ENCODE measurements around the gene REEP6. TPM values are rescaled to one million over a fixed set of nuclear protein-coding genes. Genes with fewer than 3 reads are reported as not detected.

REEP6 gene
- total and polyA plus RNA-seq, 2 of the 4 experiments (the other 2 are of a cell fraction) = 1.3 to 2.2 TPM

- no peak overlapping the region for H2BK120ac ChIP-seq (ENCODE audit: low read depth, low read length)
- H2BK20ac ChIP-seq (ENCODE audit: low read depth, low read length) = no peak overlapping the region
- no peak overlapping the region for H3K56ac ChIP-seq (ENCODE audit: extremely low read depth, insufficient read depth, low read length)
- intact Hi-C loops (cut with micrococcal nuclease) (no loop called here), dilution Hi-C loops (cut with HindIII; ENCODE audit: low sequenced_read_pairs, unreplicated experiment) (no loop called here), in situ Hi-C loops (cut with MboI; ENCODE audit: low sequenced_read_pairs) (no loop called here)
- H3K27me3 ChIP-seq (ENCODE audit: control insufficient read depth, insufficient read depth, low read length) = no peaks in the 10 kb centered on the region
- peaks cover 4% of the 10 kb centered on the region for H4K20me1 ChIP-seq (ENCODE audit: insufficient read depth, low read length)
- H2AFZ ChIP-seq (replicated peaks; ENCODE audit: low read length, poor library complexity) = no peak overlapping the region
- H3K4me3 ChIP-seq (ENCODE audit: insufficient read depth, low read depth, low read length) = no peak overlapping the region
- no peak overlapping the region for H2BK15ac ChIP-seq (ENCODE audit: low read depth, low read length)
- no peak overlapping the region for H2AK9ac ChIP-seq (replicated peaks; ENCODE audit: low read depth, low read length, poor library complexity)
- H3K79me1 ChIP-seq (ENCODE audit: low read depth in 1 of 2, low read length in 2 of 2) = peaks cover 2 to 3% of the 10 kb centered on the region in 2 experiments; a peak in 3 of 4 replicates
- BruUV-seq (replicated peaks) = no TSS peak
- no peaks in the 10 kb centered on the region for H3K9me3 ChIP-seq (ENCODE audit: control insufficient read depth, insufficient read depth, low read length)
- DNase-seq (no peak), ATAC-seq (ENCODE audit: low read depth) (no peak)
- no peak overlapping the region for H3K4ac ChIP-seq (ENCODE audit: low read depth, low read length)
- WGBS, 2 experiments (ENCODE audit: extremely low coverage in 2 of 2, insufficient read length in 1 of 2) = 94% methylated on average over 35 of the region's 77 CpGs; no CpG with 5 or more reads in 1 of the 2 experiments
- H3K18ac ChIP-seq (ENCODE audit: low read depth, low read length) = no peak overlapping the region
- no peak overlapping the region for H2BK5ac ChIP-seq (ENCODE audit: low read depth, low read length, poor library complexity, severe bottlenecking)
- no peak overlapping the region for H4K8ac ChIP-seq (ENCODE audit: low read depth in 2 of 2, low read length in 2 of 2)
- no peak overlapping the region for H3K9ac ChIP-seq (ENCODE audit: low read depth, low read length)
- no peak overlapping the region for H3K27ac ChIP-seq (ENCODE audit: insufficient read depth, low read length)
- no peaks in the 10 kb centered on the region for H3K4me1 ChIP-seq (ENCODE audit: control insufficient read depth, insufficient read depth, low read length)
- no peaks in the 10 kb centered on the region for H3K36me3 ChIP-seq (ENCODE audit: control insufficient read depth, insufficient read depth, low read length)
- H4K91ac ChIP-seq (ENCODE audit: insufficient read depth, low read depth, low read length) = no peak overlapping the region
- CTCF ChIA-PET = no interaction called here
- POLR2A ChIA-PET (ENCODE audit: unreplicated experiment) = no interaction called here
- no peak overlapping the region for H3K14ac ChIP-seq (replicated peaks; ENCODE audit: low read depth, low read length)
- H2AK5ac ChIP-seq (ENCODE audit: low read depth, low read length) = no peak overlapping the region
- H3K9me1 ChIP-seq (ENCODE audit: insufficient read depth, low read length) = no peaks in the 10 kb centered on the region
- H4K5ac ChIP-seq (ENCODE audit: low read depth, low read length) = no peak overlapping the region
- no peak overlapping the region for H3K23ac ChIP-seq (ENCODE audit: low read depth, low read length)
- no peak overlapping the region for H3K4me2 ChIP-seq (ENCODE audit: low read depth, low read length)
- no peak for TF ChIP-seq BHLHE40 (IDR thresholded peaks at IDR 0.05; ENCODE audit: low read depth, low read length)
- TF ChIP-seq MAZ (IDR thresholded peaks at IDR 0.05; ENCODE audit: borderline replicate concordance, low read depth, low read length) = no peak
- no peak for TF ChIP-seq SMC3 (IDR thresholded peaks at IDR 0.05; ENCODE audit: low read depth, low read length)
- TF ChIP-seq RFX5 (IDR thresholded peaks at IDR 0.05; ENCODE audit: low read depth, low read length) = no peak
- TF ChIP-seq MXI1 (IDR thresholded peaks at IDR 0.05; ENCODE audit: borderline replicate concordance, low read depth, low read length) = no peak
- TF ChIP-seq CHD1 (IDR thresholded peaks at IDR 0.05; ENCODE audit: low read depth, low read length) = no peak
- TF ChIP-seq NFE2L2 (IDR thresholded peaks at IDR 0.05; ENCODE audit: low read depth, low read length) = no peak
- no peak for TF ChIP-seq ELK1 (IDR thresholded peaks at IDR 0.05; ENCODE audit: borderline replicate concordance, low read depth, low read length)
- no peak for TF ChIP-seq MAFK (IDR thresholded peaks at IDR 0.05; ENCODE audit: low read depth, low read length)
- no peak for TF ChIP-seq POLR2A (IDR thresholded peaks at IDR 0.05; ENCODE audit: low read depth, low read length)
- no peak for TF ChIP-seq RAD21 (IDR thresholded peaks at IDR 0.05; ENCODE audit: low read length)
- no peak for TF ChIP-seq CEBPB (IDR thresholded peaks at IDR 0.05; ENCODE audit: low read depth, low read length)
- no peak for TF ChIP-seq RCOR1 (IDR thresholded peaks at IDR 0.05; ENCODE audit: insufficient replicate concordance, low read length)
- TF ChIP-seq FOS (IDR thresholded peaks at IDR 0.05; ENCODE audit: low read depth, low read length) = no peak
- TF ChIP-seq, protein P1, sequence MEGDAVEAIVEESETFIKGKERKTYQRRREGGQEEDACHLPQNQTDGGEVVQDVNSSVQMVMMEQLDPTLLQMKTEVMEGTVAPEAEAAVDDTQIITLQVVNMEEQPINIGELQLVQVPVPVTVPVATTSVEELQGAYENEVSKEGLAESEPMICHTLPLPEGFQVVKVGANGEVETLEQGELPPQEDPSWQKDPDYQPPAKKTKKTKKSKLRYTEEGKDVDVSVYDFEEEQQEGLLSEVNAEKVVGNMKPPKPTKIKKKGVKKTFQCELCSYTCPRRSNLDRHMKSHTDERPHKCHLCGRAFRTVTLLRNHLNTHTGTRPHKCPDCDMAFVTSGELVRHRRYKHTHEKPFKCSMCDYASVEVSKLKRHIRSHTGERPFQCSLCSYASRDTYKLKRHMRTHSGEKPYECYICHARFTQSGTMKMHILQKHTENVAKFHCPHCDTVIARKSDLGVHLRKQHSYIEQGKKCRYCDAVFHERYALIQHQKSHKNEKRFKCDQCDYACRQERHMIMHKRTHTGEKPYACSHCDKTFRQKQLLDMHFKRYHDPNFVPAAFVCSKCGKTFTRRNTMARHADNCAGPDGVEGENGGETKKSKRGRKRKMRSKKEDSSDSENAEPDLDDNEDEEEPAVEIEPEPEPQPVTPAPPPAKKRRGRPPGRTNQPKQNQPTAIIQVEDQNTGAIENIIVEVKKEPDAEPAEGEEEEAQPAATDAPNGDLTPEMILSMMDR (conservative IDR thresholded peaks at IDR 0.05; ENCODE audit: low read depth, low read length) = no peak
Measured at GRCh38 chr19:1483131-1483978, 7.6 kb upstream of the REEP6 start.
